HEK293 (cell line): Measurements from ENCODE around the gene CERS4.
"Not testable (repeated sequence)": the region's sequence is repeated elsewhere in the genome, so short reads cannot be mapped to it uniquely, and the experiment has no call there.

ENCODE experiments used
- CTCF ChIP-seq: fragments of 450-650 bp; formaldehyde crosslinking; IDR thresholded peaks from 2 replicates; pipeline ENCODE4 v1.5.1; 2016; ENCODE audit warnings: missing biosample characterization, missing genetic modification characterization
- ZNF488 ChIP-seq: fragments of 450-650 bp; formaldehyde crosslinking; IDR thresholded peaks from 2 replicates; pipeline ENCODE4 v1.5.1; 2016; ENCODE audit warnings: missing biosample characterization, missing genetic modification characterization
- ZSCAN23 ChIP-seq: fragments of 450-650 bp; formaldehyde crosslinking; IDR thresholded peaks from 2 replicates; pipeline ENCODE4 v1.5.1; 2016; ENCODE audit warnings: missing biosample characterization, missing genetic modification characterization

- TF ChIP-seq ZSCAN23; ZNF488 (tag by site-specific recombination); CTCF (tag by site-specific recombination): not testable (repeated sequence)
Observed at GRCh38 chr19:8264248-8264647, 55.1 kb downstream of the CERS4 start.
